Measurements from ENCODE around the gene MMP12.

DNA sequence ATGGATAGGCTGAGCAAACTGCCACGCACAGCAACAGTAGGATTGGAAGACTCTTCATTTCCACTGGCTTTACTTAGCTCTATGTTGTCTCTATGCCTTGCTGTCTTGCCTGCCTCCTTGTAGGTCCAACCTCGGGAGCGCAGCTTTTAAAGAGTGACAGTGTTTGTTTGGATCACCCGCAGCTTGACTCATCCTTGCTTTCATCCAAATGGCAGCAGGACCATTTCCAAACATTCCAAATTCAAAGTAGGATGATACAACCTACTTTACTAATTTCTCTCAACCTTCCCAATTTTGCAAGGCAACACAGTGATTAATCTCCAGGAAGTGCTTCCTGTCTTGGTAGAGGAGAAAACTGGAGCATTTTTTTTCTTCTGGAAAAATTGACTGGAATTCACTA lies 31.3 kb downstream of the MMP12 start, which contains the start of gene MMP3:
- TF ChIP-seq, protein P1, sequence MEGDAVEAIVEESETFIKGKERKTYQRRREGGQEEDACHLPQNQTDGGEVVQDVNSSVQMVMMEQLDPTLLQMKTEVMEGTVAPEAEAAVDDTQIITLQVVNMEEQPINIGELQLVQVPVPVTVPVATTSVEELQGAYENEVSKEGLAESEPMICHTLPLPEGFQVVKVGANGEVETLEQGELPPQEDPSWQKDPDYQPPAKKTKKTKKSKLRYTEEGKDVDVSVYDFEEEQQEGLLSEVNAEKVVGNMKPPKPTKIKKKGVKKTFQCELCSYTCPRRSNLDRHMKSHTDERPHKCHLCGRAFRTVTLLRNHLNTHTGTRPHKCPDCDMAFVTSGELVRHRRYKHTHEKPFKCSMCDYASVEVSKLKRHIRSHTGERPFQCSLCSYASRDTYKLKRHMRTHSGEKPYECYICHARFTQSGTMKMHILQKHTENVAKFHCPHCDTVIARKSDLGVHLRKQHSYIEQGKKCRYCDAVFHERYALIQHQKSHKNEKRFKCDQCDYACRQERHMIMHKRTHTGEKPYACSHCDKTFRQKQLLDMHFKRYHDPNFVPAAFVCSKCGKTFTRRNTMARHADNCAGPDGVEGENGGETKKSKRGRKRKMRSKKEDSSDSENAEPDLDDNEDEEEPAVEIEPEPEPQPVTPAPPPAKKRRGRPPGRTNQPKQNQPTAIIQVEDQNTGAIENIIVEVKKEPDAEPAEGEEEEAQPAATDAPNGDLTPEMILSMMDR (IDR thresholded peaks at IDR 0.05; ENCODE audit: low read depth, low read length): no peak
- no peak for TF ChIP-seq EZH2phosphoT487 (IDR thresholded peaks at IDR 0.05; ENCODE audit: low read depth)
